NCI-H524 (cell line): Measurements from ENCODE around the gene USH2A.

Source experiments
- DNase-seq, 2 experiments: peaks; one replicate each; lab custom pipeline; 2025; lab: John Stamatoyannopoulos, UW

The USH2A gene, protein sequence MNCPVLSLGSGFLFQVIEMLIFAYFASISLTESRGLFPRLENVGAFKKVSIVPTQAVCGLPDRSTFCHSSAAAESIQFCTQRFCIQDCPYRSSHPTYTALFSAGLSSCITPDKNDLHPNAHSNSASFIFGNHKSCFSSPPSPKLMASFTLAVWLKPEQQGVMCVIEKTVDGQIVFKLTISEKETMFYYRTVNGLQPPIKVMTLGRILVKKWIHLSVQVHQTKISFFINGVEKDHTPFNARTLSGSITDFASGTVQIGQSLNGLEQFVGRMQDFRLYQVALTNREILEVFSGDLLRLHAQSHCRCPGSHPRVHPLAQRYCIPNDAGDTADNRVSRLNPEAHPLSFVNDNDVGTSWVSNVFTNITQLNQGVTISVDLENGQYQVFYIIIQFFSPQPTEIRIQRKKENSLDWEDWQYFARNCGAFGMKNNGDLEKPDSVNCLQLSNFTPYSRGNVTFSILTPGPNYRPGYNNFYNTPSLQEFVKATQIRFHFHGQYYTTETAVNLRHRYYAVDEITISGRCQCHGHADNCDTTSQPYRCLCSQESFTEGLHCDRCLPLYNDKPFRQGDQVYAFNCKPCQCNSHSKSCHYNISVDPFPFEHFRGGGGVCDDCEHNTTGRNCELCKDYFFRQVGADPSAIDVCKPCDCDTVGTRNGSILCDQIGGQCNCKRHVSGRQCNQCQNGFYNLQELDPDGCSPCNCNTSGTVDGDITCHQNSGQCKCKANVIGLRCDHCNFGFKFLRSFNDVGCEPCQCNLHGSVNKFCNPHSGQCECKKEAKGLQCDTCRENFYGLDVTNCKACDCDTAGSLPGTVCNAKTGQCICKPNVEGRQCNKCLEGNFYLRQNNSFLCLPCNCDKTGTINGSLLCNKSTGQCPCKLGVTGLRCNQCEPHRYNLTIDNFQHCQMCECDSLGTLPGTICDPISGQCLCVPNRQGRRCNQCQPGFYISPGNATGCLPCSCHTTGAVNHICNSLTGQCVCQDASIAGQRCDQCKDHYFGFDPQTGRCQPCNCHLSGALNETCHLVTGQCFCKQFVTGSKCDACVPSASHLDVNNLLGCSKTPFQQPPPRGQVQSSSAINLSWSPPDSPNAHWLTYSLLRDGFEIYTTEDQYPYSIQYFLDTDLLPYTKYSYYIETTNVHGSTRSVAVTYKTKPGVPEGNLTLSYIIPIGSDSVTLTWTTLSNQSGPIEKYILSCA (N-terminal part only)

DNA sequence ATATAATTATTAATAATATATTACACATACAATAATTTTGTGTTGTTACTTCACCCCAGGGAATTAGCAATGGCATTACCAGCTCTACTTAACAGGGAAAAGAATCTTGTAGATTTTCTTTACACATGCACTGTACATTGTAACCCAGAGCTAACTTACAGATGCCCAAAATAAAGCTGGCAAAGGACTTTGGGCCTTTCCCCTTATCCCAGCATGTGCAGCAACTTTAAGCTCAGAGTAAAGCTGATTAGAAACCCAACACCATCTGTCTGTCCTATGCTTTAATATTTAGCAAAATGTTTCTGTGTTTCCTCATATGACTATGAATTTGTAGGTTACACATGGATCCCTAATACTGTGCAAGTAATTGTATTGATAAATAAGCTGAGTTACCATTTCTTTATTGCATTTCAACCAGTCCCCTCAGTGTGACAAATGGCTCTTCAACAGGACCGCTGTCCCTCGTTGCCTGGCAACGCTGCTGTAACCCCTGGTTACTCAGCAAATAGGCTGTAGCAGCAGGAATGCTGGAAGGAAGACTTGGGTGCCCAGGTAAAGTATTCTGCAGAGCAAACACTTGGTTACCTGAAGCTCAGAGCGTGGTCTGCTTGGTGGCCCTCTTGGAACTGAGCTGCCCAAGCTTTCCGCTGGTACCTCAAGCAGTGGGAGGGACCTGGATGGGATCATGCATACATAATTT, at the start of gene USH2A:
TSS of gene USH2A (minus strand) at position 628 of the 700 bp plus-strand sequence. CDS start 1,112 bp downstream, outside the sequence.
- DNase-seq = peak; percentile 83 to 84

GRCh38 chr1:216466162-216466801, 43.0 kb upstream of the USH2A start:
- no peak for DNase-seq

DNA sequence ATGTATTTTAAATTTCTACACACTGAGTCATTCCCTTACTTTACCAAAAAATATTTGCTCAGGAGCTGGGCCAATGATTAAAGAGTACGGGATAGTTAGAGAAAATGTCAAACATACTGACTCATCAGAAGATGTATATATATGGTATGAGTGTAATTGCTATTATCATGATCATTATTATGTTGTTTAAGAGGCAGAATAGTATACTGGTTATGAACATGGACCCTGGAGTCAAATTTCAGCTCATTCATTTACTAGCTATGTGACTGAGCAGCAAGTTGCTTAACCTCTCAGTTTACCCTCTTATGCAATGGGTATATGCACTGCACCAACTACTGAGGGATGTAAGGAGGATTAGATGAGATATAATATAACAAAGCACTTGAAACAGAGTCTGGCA, 41.2 kb upstream of the USH2A start:
- no peak for DNase-seq

GRCh38 chr1:216462066-216462775, 39.0 kb upstream of the USH2A start:
- DNase-seq = no peak

DNA sequence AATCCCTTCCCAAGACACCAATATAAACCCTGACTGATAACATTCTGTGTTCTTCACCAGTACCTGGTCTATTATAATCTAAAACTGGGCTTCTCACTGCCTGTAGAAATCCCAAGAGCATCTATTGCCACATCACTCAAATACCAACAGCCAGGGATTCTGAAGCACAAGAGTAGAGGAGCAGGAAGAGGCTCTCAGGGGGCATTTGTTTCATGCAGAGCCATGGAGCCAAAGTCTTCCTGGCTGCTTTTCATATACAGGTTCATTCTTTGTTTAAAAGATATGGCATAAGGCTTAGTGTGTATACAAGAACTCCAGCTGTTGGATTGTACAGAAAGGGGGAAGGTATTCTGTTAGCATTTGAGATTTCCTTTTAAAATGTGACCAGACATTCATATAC, 38.2 kb upstream of the USH2A start:
- DNase-seq = no peak

DNA sequence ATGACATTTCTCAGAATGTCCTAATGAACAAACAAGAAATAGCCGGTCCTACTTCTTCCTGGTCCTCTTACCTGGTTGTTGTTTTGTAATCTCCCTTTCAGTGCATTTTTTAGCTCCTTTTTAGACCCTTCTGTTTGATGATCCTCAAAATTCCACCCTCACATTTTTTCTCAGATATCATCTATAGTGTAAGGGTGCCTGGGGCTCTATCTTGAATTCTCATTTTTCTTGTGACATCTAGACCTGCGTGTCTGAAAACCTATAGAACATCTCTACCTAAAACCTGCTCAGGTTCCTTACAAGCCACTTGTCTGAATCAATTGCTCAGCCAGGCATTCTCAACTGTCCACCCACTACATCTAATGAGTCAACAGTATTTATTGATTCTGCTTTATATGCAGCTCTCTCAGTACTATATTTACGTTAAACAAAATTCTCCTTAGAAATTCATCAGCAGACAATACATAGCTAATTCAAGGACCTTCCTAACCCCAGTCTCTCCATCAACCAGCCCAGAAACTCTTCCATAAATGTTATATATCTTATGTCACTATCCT, 36.5 kb upstream of the USH2A start:
- no peak for DNase-seq

DNA sequence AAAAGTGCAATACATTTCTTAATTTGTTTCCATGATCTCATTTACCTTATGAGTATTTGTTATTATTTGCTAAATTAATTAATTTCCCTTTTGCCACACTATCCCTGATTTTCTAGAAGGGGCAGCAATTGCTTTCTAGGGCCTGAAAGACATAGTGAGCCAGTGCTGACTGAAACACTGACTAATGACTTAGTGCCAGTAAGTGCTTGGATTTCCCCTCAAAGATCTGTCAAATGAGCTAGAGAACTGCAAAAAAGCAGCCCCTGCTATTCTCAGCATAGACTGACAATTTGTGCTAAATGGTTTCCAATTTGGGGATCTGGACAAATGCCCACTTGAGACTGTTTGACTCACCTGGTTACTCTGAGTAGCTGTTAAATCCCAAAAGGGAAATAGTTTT, 35.6 kb upstream of the USH2A start:
- DNase-seq = no peak

DNA sequence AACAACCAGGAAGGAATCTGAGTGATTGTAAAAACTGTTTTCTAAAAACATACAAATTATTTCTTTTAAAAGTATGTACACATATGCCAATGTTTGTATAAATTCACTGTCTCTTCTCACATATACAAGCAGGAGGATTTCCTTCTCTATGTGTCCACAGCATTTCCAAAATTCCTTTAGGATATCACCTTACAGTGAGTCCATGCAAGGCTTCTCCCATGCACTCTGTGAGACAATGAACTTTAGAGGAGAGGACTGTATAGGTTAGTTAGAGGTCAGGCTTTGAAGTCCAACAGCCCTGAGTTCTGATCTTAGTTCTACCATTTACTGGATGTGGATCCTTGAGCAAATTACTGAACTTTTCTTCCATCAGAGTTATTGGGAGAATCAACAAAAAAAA, 34.1 kb upstream of the USH2A start:
- DNase-seq = no peak

GRCh38 chr1:216456682-216457081, 33.4 kb upstream of the USH2A start:
- DNase-seq = no peak

GRCh38 chr1:216453777-216454176, 30.5 kb upstream of the USH2A start:
- DNase-seq = no peak

- DNase-seq = no peak
Measured at GRCh38 chr1:216450227-216450626, 27.0 kb upstream of the USH2A start.

DNA sequence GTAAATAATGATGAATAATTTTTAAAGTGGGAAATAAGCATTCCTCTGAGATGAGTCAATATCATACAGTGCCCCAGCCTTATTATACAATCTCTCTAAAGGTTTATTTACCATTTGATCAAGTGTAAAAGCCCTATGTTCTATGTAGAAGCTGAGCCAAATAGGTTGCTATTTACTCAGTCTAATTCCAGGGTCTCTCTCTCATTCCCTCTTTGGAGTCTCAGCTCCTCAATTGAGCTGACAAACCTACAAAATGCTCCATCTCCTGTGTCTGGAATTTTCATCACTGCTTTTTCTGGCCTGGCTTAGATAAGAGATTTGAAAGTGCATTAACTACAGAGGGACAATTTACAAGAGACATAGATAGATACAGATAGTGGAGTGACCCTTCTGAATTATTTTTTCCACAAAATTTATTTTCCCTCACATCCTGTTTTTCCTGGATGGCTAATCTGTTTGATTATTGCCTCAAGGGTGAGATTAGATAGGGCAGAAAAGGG, 24.8 kb upstream of the USH2A start:
- no peak for DNase-seq

DNA sequence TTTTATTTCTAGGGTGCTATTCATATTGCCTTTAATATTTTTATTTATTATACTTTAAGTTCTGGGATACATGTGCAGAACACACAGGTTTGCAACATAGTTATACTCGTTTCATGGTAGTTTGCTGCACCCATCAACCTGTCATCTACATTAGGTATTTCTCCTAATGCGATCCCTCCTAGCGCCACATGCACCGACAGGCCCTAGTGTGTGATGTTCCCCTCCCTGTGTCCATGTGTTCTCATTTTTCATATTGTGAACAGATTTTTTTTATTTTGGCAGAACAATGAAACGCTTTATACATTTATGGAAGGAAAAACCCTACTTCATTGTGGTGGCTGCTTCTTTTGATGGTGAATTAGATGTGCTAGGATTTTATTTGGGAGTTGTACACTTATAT, 14.4 kb upstream of the USH2A start:
- DNase-seq = no peak

- no peak for DNase-seq
Measured at GRCh38 chr1:216434232-216434631, 11.0 kb upstream of the USH2A start.

GRCh38 chr1:216433175-216433574, 9.9 kb upstream of the USH2A start:
- no peak for DNase-seq

- DNase-seq = no peak
Measured at GRCh38 chr1:216430744-216431143, 7.5 kb upstream of the USH2A start.

DNA sequence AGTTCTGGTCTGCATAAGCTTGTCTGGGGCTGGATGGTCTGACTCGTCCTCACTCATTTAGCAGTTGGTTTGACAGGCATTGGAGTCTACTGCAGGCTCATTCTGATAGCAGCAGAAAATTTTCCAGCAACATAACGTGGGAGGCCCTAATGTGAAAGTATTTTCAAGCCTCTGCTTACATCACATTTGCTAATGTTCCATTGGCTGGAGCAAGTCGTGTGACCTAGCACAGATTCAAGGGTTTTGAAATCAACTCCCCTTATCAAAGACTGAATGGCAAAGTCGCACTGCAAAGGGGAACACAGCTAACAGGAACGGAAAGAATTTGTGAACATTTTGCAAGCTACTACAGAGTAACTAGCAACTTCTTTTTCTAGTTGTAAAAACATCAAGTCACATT, 2.3 kb upstream of the USH2A start:
- DNase-seq = peak; percentile 54 to 69

GRCh38 chr1:216420746-216421145, 2.5 kb downstream of the USH2A start:
- no peak for DNase-seq

DNA sequence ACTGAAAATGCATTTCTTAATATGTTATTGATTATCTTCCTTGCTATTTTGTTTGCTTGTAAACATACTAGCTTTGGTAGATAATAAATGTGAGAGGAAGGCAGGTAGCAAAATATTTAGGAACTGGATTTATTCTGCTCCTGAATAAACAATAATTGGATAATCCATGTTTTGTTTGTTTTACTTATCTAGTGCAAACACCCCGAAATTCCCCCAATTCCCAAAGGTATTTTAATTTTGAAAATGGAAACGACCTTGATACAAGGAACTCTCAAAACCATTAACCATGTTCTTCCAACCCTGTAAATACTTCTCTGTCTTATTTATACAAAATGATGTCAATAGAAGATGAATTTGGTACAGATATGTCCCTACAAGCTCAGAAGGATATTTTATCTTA, 3.0 kb downstream of the USH2A start:
- DNase-seq = no peak

DNA sequence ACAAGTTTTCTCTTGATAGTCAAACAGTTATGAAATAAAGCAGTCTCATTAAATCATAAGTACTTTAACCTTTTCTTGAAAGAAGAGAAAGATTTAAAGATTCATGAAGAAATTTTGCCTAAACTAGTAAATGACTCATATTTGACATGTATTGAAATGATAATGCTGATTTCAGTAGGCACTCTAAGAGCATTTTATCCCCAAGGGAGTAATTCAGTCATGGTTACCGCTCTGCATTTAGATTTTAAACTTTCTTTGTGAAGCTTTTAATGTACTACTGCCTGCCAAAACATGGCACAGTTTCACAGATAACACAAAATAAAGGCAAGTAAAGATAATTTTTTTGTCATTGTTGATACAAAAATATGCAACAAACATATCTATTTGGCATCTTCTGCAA, 6.8 kb downstream of the USH2A start:
- no peak for DNase-seq
